MM.1S (cell line): ENCODE data around the gene ITPKA.

Experiments used
- DNase-seq: peaks from one replicate; pipeline ENCODE4 v3.0.0-alpha.2; 2015
- H2AFZ ChIP-seq: fragments of 300-600 bp; sonication (generic); 2 replicates; pipeline ENCODE4 v1.6.0; 2016; ENCODE audit warnings: antibody characterized with exemption, low read length
- H3F3A ChIP-seq: fragments of 300-600 bp; sonication (generic); 2 replicates; pipeline ENCODE4 v1.6.1; 2016; ENCODE audit warnings: mild to moderate bottlenecking, antibody characterized with exemption, low read length, moderate library complexity, mixed read lengths; ENCODE audit not compliant: insufficient read depth
- H3K27ac ChIP-seq: fragments of 300-600 bp; sonication (generic); 2 replicates; pipeline ENCODE4 v1.5.1; 2016; ENCODE audit warnings: mild to moderate bottlenecking, low read length
- H3K27me3 ChIP-seq: fragments of 300-600 bp; sonication (generic); replicated peaks from 2 replicates; pipeline ENCODE4 v1.6.0; 2016; ENCODE audit warnings: low read length; ENCODE audit not compliant: insufficient read depth
- H3K36me3 ChIP-seq: fragments of 300-600 bp; sonication (generic); replicated peaks from 2 replicates; pipeline ENCODE4 v1.6.1; 2016; ENCODE audit warnings: mild to moderate bottlenecking, low read length, mixed read lengths; ENCODE audit not compliant: insufficient read depth
- H3K4me1 ChIP-seq: fragments of 300-600 bp; sonication (generic); 2 replicates; pipeline ENCODE4 v1.6.1; 2016; ENCODE audit warnings: low read length, mixed read lengths
- H3K4me2 ChIP-seq: fragments of 300-600 bp; sonication (generic); 2 replicates; pipeline ENCODE4 v1.6.0; 2016; ENCODE audit warnings: low read depth, low read length
- H3K4me3 ChIP-seq: fragments of 300-600 bp; sonication (generic); 2 replicates; pipeline ENCODE4 v1.5.1; 2016; ENCODE audit warnings: low read length, mixed read lengths
- H3K79me2 ChIP-seq: fragments of 300-600 bp; sonication (generic); 2 replicates; pipeline ENCODE4 v1.6.1; 2016; ENCODE audit warnings: mixed run types, low read length, mixed read lengths
- H3K9ac ChIP-seq: fragments of 300-600 bp; sonication (generic); 2 replicates; pipeline ENCODE4 v1.6.1; 2016; ENCODE audit warnings: low read length, mixed read lengths
- H3K9me2 ChIP-seq: fragments of 300-600 bp; sonication (generic); replicated peaks from 2 replicates; pipeline ENCODE4 v1.6.1; 2016; ENCODE audit warnings: mild to moderate bottlenecking, low read length, mixed read lengths; ENCODE audit not compliant: insufficient read depth
- H3K9me3 ChIP-seq: fragments of 300-600 bp; sonication (generic); replicated peaks from 2 replicates; pipeline ENCODE4 v1.6.1; 2016; ENCODE audit warnings: mild to moderate bottlenecking, low read length, mixed read lengths; ENCODE audit not compliant: insufficient read depth
- H4K20me1 ChIP-seq: fragments of 300-600 bp; sonication (generic); 2 replicates; pipeline ENCODE4 v1.6.1; 2016; ENCODE audit warnings: mild to moderate bottlenecking, low read length, moderate library complexity, mixed read lengths; ENCODE audit not compliant: insufficient read depth
- CTCF ChIP-seq: fragments of 300-600 bp; sonication (generic); IDR thresholded peaks from 2 replicates; pipeline ENCODE4 v1.5.1; 2016; ENCODE audit warnings: antibody characterized with exemption, low read length, mixed read lengths
- EZH2 ChIP-seq: fragments of 300-600 bp; sonication (generic); optimal IDR thresholded peaks from 2 replicates; pipeline ENCODE3; 2017; ENCODE audit warnings: low read depth, mild to moderate bottlenecking, antibody characterized with exemption, low read length, mixed read lengths
- EZH2phosphoT487 ChIP-seq: fragments of 300-600 bp; sonication (generic); IDR thresholded peaks from 2 replicates; pipeline ENCODE4 v1.6.1; 2018; ENCODE audit warnings: antibody characterized with exemption, low read length

Gene ITPKA

DNA sequence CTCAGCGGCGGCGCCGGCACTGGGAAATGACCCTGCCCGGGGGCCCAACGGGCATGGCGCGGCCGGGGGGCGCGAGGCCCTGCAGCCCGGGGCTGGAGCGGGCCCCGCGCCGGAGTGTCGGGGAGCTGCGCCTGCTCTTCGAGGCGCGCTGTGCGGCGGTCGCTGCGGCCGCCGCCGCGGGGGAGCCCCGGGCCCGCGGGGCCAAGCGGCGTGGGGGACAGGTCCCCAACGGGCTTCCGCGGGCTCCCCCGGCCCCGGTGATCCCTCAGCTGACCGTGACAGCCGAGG is 172 bp downstream of the ITPKA start:
- no peak overlapping the region for H3K9ac ChIP-seq
- no peaks in the 10 kb centered on the region for H3K36me3 ChIP-seq
- H3F3A ChIP-seq, result peaks cover 12% of the 10 kb centered on the region; the same call in 1 of the 2 replicates
- H3K4me2 ChIP-seq, result peak overlapping the region; percentile 99
- H3K9me2 ChIP-seq, result no peaks in the 10 kb centered on the region
- peaks cover 5% of the 10 kb centered on the region; the same call in 1 of the 2 replicates for H3K4me1 ChIP-seq
- no peaks in the 10 kb centered on the region for H3K79me2 ChIP-seq
- H4K20me1 ChIP-seq, result no peaks in the 10 kb centered on the region
- H3K9me3 ChIP-seq, result no peaks in the 10 kb centered on the region
- H2AFZ ChIP-seq, result peak overlapping the region; percentile 80
- H3K4me3 ChIP-seq, result peak overlapping the region; percentile 64
- H3K27ac ChIP-seq, result no peak overlapping the region
- DNase-seq, result no peak
- H3K27me3 ChIP-seq, result no peaks in the 10 kb centered on the region
- no peak for TF ChIP-seq EZH2phosphoT487
- no peak for TF ChIP-seq CTCF
- no peak for TF ChIP-seq EZH2

DNA sequence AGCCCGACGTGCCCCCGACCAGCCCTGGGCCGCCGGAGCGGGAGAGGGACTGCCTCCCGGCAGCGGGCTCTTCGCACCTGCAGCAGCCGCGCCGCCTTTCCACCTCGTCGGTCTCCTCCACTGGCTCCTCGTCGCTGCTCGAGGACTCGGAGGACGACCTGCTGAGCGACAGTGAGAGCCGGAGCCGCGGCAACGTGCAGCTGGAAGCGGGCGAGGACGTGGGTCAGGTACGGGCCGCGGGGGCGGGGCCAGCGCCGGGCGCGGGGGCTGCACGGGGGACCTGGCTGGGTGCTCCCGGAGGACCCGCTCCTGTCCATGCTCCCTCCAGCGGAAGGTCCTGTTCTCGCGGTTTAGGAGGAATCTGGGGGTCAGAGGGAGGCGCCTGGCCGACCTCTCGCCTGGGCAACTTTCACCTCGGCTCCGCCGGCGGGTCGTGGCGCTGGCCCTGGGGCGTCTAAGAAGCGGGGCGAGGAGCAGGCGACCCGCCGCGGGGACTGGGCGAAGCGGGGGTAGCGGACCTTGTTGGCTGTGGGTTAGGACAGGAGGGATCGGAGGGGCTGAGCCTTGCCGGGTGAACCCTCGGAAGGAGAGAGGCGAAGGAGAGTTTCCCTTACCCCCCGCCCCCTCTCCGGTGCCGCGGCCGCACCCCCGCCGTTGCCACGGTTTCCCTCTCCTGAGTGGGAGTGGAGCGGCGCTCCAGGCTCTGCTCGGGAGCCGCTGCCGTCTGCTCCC is 682 bp downstream of the ITPKA start:
- TF ChIP-seq EZH2 (no peak), EZH2phosphoT487 (no peak), CTCF (no peak)
- Histone ChIP-seq H3K4me2 (peak overlapping the region; percentile 99), H3K27me3 (no peaks in the 10 kb centered on the region), H3K4me1 (peaks cover 5% of the 10 kb centered on the region; the same call in 1 of the 2 replicates), H3K9me2 (no peaks in the 10 kb centered on the region), H3K4me3 (peak overlapping the region; percentile 64), H3K9me3 (no peaks in the 10 kb centered on the region), H3K27ac (no peak overlapping the region), H3F3A (peaks cover 12% of the 10 kb centered on the region; the same call in 1 of the 2 replicates), H3K79me2 (no peaks in the 10 kb centered on the region), H3K9ac (no peak overlapping the region; the same call in 1 of the 2 replicates), H2AFZ (peak overlapping the region; percentile 80), H3K36me3 (no peaks in the 10 kb centered on the region), H4K20me1 (no peaks in the 10 kb centered on the region)
- DNase-seq, result peak; percentile 48

DNA sequence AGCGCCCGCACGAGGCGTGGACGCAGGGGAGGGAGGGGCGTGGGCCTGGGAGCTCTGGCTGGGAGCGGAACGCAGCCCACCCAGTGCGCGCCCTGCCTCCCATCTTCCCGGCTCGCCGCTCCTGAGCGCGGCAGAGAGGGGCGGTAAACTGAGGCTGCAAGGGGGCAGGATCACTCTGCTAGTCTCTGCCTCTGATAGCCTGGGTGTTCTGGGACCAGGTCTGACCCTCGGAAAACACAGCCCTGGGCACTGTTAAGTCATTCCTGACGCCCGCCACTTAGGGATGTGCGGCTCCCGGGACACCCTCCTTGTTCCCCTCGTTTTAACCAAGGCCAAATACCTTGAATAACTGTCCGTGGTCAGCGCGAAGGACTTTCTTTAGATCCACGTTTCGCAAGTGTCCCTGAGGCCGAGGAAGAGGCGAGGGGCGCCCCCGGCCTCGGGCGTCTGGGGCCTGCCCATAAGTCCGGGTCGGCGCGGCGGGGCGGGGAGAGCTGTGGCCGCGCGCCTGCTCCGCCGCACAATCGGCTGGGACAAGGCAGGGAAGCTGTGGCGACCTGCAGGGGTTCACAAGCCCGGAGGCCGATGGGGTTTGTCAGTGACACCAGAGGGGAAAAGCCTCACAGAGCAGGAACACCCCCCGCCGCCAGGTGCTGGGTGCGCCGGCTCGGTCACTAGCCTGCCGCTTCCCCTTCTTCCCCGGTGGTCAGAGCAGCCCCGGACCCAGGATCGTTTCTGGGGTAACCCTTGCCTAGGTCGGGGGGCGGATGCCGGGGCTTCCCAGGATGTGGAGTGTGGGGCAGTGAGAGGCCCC is 1.5 kb downstream of the ITPKA start:
- TF ChIP-seq EZH2phosphoT487 (no peak), EZH2 (no peak), CTCF (no peak)
- H3K4me3 ChIP-seq, result no peak overlapping the region
- H3K4me1 ChIP-seq, result peaks cover 5% of the 10 kb centered on the region; the same call in 1 of the 2 replicates

More for the DNA sequence above, 1.5 kb downstream of the ITPKA start:
- Histone ChIP-seq H3K27me3 (no peaks in the 10 kb centered on the region), H3K9ac (no peak overlapping the region), H3K4me2 (peak overlapping the region; percentile 99; the same call in 1 of the 2 replicates), H3K9me2 (no peaks in the 10 kb centered on the region), H2AFZ (no peak overlapping the region), H3F3A (peaks cover 12% of the 10 kb centered on the region; the same call in 1 of the 2 replicates), H3K36me3 (no peaks in the 10 kb centered on the region), H3K9me3 (no peaks in the 10 kb centered on the region), H3K27ac (no peak overlapping the region), H3K79me2 (no peaks in the 10 kb centered on the region), H4K20me1 (no peaks in the 10 kb centered on the region)
- DNase-seq, result no peak
